SK-N-DZ (cell line): Measurements from ENCODE around the gene PASD1.

Source experiments
- DNase-seq: peaks from one replicate; pipeline ENCODE4 v3.0.0-alpha.2; 2015; ENCODE audit warnings: low spot score

The PASD1 gene

DNA sequence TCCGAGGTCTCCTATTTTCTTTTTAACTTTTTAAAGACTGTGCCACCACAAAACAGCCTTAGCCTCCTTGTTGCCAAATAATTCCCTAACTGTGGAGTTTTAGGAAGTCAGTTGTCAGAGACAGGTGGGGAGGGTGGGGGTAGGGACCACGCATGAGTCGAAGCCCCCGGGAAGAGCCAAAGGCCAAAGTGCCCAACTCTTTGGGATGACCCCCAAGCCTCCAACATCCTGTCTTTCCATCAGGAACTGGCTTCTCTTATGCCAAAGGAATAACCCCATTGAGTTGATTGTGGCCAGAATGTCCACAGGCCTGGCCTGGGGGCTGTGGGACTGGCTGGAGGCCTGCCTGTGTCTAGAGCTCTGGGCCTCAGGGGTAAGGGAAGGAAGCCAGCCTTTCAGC, 137.6 kb downstream of the PASD1 start:
- no peak for DNase-seq

DNA sequence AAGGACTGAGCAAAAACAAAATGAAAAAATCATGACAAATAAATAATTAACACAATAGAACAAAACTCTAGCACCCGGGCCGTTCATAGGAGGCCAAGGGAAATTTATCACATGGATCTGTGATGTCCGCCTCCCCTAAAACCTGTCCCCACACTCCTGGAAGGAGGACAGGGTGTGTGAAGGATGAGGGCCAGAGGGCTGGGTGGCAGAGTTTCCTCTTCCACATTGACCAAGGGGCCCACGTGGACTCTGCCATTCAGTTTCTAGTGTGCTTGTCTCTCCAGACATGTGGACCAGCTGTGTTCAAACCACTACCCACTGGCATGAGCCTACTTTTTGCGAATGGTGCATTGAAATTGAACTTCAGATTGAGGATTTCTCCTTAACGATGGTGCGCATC, 138.1 kb downstream of the PASD1 start:
- no peak for DNase-seq

DNA sequence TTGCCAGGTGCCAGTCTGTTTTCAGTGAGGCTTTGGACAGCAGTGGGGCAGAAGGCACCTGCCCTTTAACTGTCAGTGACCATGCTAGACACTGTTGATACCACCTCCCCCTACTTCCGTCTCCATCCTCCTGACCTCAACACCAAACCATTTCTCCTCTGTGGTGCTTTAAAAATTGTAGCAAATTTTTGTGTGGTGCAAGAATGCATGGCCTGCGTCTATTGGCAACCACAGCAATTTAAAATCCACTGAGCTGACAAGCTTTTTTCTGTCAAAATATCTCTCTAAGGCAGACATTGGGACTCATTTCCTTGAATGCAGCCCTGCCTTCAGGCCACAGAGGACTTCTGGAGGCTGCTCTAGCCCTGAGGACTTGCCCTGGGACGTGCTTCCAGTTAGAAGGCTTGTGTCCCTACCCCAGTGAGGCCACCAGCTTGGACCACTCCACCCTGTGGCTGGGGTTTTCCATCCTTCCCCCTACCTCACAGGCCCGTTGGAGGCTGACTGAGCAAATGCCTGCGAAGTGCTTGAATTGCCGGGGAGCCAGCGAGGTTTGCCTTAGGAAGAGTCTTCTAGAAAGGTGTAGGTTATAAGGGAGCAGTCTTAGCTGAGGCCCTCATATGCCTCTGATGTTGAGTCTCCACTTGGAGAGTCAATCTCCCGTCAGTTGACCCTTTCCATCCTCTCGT, 138.7 kb downstream of the PASD1 start:
- DNase-seq, result no peak

DNA sequence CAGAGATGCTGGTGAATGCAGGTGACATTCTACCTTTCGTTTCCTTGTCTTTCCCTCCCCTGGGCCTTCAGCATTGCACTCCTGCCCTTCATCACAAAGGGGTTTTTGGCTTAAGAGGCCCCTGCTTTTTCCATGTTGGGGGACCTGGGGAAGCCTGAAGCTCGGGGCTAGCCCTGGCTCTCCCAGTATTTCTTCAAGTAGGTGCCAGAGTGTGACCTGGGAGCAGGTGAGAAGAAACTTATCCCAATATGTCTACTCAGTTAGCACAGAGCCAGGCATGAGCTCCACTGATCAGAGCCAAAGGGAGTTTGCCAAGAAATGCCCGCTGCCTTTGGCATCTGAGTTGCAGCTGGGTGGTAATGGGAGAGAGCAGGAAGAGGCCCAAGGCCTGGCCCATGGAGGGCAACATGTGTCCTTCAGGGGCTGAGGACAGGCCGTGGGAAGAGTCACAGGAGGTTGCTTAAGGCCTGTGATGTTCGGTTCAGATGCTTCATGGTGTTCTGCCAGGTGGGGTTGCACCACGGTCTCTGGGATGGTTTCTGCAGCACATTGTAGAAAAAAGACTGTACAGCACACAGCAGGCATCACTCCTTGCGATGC, 139.4 kb downstream of the PASD1 start:
- no peak for DNase-seq

DNA sequence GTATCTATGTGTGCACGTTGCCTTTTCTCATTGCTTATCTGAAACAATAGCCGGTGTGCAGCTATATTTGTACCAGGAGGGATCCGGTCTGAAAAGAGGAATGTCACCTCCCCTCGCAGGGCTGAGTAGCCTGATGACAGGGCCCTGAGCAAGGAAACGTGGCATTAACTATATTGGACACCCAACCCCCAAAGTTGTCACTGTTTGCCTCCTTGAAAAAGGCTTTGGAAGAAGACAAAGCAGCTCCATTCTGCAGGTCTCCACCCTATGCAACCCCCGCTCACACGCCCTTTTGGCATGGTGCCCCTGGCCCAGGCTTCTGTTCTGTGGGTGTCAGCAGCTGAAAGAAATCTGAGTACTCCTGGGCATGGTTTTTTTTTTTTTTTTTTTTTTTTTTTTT, 140.0 kb downstream of the PASD1 start:
- no peak for DNase-seq

DNA sequence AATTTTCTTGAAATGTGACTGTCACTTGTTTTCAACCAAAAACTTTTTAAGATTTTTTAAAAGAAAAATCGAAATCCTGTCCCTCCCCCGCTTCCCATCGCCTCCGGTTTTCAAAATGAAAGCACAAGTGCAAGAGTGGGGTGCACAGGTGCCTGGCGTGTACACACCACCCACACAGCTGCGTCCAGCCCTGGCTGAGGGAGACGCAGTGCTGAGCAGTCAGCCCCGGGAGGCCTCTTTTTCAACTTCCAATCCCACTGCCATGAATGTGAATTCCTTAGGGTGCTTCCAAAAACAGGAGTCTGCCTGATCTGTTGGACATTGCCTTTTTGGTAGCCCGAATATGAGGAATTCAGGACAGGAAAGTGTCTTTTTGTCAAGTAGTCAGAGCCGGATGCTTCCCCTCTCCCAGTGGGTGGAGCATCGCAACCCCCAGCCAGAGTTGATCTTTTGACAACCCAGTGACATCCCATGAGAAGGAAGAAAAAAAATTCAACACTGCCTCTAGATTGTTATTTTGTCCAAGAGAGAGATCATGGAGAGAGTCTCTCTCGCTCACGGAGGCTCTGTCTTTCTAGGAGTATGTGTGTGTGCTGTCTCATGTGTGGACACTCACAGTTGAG, 140.7 kb downstream of the PASD1 start:
- DNase-seq, result no peak

DNA sequence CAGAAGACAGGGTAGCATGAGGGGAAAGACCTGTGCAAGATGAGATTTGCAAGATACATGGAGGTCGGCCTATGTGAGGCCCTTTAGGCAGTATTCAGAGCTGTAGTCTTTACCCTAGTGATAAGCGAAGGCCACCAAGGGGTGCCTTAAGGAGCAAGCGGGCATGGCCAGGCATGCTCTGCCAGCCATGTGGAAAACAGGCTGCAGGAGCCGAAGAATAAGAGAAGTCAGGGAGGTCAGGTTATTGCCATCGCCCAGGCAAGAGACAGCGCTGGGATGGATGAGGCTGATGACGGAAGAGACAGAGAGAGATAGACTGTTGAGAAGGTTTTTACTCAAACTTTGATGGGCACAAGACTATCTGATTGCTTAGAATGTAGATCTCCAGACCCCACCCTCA, 145.3 kb downstream of the PASD1 start:
- no peak for DNase-seq

DNA sequence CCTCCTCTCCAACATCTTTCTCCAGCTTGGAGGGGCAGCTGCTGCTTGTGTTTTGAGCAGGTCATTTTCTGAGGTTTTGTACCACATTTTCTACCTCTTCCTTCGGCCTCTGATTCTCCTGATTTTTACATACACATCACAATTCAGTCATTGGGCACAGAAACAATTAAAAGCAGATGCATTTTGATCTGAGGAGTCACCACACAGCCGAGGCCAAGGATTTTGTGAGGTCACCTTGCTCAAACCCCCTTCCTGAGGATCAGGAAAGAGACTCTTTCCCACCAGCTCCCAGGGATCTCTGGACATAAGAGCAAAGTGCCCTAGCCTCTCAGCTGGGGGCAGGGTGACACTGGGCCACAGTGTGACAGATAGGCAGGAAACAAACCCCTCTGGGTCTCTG, 147.0 kb downstream of the PASD1 start:
- no peak for DNase-seq

DNA sequence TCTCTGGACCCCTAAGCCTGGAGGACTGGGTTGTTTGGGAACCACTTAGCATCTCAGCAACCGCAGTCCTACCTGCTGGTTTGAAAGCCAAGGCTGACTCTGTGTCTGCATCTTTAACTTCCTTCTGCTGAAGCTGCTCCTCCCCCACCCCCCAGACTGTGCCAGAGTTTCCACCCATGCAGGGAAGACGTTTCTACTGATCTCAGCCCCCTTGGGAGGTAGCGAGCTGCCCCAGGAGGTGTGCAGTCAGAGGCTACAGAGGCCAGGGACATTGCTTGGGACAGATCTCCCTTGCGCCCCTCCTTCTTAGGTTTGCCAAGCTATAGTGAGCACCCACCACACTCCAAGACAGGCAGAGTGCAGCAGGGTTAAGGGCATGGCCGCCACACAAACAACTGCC, 147.7 kb downstream of the PASD1 start:
- no peak for DNase-seq

DNA sequence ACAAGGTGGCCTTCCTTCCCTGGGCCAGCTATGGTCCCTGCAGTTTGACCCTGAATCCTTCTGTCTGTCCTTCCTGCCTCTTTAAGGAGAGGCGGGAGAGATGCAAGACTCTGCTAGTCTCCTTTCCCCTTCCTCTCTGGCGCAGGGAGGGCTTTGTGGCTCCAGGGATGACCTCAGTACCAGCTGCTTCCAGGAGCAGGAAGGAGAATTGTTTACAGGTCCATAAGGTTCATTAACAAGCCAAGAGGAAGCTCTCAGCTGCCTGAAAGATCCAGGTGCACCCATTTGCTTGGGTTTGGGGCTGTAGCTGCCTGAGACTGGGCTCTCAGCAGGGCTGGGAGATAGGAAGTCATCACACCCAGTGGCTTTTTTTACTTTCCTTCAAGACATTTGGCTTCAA, 148.3 kb downstream of the PASD1 start:
- no peak for DNase-seq

DNA sequence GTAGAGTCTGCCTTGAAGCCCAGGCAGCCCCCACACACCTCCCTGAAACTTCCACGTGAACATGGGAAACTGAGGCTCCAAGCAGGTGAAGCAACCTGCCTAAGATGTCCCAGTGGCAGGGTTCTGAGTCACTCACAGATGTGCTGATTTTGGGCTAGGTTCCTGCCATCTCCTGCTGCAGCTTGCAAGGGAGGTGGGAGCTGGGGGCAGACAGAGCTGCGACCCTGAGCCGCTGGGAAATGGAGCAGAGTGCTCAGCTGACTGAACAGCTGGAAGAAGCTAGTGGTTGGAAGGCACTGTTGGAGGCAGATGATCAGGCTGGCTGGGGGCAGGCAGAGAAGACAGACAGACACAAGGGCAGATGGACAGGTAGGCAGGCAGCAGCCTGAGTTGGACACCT, 148.8 kb downstream of the PASD1 start:
- no peak for DNase-seq

DNA sequence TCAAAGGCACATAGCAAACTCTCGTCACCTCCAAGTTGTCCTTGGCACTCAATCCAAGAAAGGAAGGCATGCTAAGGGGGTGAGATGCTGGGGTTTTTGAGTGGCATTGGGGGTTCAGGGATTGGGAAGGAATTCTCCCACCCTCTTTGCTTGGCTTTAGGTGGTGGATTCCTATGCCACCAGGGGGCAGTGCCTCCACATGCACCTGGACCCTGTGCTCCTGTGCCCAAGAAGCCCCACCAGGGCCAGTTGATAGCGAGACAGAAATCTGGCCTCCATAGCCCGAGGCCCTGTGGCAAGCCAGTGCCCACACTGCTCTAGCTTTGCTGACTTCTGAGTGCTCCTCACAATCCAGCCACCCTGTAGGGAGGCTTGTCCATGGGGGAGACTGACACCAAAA, 150.4 kb downstream of the PASD1 start:
- no peak for DNase-seq

DNA sequence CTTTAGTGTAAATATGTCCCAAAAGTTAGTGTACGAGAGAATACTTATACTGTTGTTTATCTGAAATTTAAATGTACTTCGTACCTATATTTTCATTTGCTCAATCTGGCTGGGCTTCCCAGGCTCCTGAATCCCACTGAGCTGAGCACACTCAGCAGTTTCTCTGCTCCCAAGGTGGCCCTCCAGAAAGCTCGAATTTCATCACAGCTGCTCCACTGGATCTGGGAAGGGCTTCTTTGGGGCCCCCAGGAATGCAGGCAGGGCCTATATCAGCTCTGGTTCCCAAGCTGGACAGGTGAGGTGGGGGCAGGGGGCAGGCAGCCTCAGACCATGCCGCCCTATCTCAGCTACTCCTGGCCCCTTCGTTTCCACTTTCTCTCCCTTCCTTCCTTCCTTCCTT, 150.9 kb downstream of the PASD1 start:
- DNase-seq, result no peak

DNA sequence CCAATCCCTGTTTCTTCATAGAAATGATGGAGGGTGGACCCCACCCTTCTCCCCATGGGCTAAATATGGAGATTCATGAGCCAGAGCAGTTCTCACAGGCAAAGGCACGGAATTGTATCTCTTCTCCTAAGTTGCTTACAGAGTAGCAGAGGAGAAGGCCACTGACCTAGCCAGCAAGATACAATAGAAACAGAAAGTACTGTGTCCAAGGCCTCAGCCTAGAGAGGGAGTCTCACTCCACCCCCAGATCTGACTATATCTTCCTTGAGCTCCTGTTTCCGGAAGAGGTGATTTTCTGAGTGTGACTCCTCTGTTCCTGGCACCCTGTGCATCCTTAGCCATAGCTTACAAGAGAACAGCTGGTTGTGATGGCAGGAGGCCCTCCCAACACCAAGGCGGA, 152.3 kb downstream of the PASD1 start, which contains the start of gene FATE1:
FATE1 (plus strand) TSS at position 284 of the 400 bp plus-strand sequence; CDS start at position 369, 85 bp downstream.
- DNase-seq, result no peak

DNA sequence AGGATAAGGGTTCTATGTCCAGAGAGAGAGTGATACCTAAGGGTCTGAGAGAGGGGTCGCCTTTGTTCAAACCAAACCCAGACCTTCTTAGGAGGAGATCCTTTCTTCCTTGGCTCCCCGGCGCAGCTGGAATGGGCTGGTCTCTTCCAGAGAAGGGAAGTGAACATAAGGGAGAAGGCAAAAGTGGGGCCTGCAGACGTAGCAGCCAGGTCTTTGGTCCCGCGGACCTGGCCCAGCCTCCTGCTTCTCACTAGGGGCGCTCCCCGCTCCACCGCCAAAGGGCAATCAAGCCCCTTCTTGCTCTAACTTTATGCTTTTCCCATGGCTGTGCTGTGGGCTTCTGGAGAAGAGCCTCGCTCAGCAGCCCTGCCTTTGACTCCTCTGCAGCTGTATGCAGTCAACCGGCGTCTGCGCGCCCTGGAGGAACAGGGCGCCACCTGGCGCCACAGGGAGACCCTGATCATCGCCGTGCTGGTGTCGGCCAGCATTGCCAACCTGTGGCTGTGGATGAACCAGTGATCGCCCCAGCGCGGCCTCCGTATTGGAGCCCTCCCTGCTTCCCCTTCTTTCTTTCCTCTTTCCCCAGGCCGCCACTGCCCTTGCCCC, 158.9 kb downstream of the PASD1 start:
- peak; percentile 16 for DNase-seq

DNA sequence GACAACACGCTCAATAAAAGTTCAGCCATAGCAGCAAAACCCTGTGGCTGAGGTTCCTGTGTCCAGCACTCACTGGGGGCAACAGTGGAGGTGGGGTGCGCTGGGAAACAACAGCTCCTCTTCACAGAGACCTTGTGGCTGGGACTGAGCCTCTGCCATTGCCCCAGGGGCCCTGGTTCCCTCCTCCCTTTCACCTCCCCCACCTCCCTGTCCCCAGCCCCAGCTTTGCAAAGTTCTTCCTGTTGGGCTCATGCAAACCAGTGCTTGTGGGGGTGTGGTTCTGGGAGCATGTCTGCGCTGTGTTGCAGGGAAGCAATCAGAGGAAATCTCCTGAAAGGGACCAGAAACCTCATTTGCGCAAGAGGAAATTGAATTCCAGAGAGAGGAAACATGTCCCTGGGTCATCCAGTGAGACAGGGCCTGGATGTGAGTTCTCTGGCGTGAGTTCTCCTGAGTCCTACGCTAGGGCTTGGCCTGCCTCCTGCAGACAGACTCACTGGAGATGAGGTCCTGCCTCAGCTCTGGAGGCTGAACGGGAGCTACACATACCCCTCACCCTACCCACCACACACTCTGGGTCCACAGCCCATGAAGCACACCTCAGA, 159.8 kb downstream of the PASD1 start:
- no peak for DNase-seq

DNA sequence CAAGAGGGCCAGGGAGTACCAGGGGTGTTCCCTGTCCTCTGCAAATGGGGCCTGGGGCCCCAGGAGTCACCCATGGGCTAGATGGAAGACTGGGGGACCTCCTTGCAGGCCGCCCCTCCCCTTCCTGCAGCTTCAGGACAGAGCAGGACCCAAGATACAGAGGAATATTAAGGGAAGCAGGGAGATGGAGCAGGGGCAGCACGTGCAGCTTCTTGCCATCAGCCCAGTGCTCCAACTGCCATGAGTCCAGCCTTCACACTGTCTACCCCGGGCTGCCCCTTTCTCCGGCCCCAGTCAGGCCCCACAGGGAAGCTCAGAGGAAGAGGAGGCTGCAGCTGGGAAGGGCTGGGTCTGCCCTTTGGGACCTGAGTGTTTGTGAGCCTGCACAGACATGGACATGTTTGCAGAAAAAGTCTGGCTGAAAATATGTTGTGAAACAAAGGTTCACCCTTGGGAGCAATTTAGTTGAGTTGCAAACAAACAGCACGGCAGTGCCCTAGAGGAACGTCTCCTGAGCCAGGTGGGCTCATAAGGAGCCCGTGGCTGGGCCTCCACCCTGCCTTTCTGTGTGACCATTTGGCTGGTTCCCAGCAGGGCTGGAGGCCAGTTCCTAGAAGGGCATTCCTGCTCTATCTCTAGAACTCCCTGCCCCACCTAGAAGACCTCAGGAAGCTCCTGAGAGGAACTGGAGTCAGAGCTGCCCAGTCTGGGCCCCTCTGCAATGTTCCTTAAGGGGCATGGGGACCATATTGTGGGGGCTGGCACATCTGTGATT, 161.3 kb downstream of the PASD1 start:
- DNase-seq, result no peak

DNA sequence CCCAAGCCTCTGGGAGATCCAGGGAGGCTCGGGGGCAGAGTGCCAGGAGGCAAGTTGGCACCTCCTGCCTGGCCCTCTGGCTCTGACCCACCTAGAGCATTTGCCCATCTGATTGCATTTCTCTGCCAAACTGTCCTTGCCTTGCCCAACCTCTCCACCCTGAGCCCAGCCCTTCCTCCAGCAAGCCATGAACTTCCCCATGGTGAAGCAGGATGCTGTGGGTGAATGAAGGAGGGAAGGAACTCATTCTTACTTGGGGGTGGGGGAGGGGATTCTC, 161.8 kb downstream of the PASD1 start:
- no peak for DNase-seq
